Activated CD4-positive, CD25-positive, alpha-beta regulatory T cell treated with anti-CD3 and anti-CD28 coated beads, Interleukin-2, amount 50 U/mL, for 24 hours (primary cell): ENCODE data around the gene GPATCH3.
"Not testable (repeated sequence)": the region's sequence is repeated elsewhere in the genome, so short reads cannot be mapped to it uniquely, and the experiment has no call there.

Experiments
- ATAC-seq, 2 donors: fragments of 150-1000 bp; cut with Tn5 transposase; one replicate each; pipeline ENCODE4 v1.10.0; 2021; ENCODE audit warnings: mild to moderate bottlenecking in 1 of 2, moderate library complexity in 1 of 2

The GPATCH3 gene

GRCh38 chr1:26913389-26913753 is 13.1 kb upstream of the GPATCH3 start:
- ATAC-seq, result no peak

- no peak for ATAC-seq
Measured at GRCh38 chr1:26912147-26912490, 11.9 kb upstream of the GPATCH3 start.

- ATAC-seq, result no peak
Measured at GRCh38 chr1:26911399-26912146, 11.3 kb upstream of the GPATCH3 start.

DNA sequence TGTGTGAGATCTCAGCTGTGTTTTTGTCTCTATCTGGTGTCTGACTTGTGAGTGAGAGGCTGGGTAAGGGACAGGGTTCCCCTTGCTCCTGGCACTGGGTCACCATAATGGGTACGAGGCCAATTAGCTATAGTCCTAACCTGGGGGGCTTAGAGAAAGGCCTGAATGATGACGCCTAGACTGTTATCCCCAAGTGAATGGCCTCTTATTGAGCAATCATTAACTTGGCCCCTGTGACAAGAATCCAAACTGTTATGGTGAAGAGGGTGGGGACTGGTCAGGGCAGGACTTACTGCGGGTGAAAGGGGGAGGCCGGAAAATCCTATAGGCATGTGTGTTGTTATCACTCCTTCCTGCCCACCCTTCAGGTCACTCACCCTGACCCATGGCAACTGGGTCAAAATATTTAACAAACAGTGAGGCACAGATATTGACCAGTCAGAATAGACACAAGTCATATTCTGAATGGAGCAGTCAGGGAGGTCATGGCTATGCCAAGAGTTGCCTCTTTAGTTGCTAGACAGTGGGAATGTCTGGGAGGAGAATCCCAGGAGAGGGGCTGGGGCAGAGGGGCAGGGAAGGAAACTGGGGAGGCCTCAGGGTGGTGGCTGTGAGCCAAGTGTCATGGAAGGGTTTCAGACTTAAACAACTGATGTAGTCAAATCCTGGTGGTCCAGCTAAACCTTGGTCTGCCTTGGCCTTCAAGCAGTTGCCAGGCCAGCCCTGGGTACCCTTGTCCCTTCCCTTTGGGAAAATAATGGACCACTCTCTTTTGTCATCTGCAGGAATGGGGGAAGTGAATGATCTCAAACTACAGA is 10.3 kb upstream of the GPATCH3 start:
- ATAC-seq, result no peak

DNA sequence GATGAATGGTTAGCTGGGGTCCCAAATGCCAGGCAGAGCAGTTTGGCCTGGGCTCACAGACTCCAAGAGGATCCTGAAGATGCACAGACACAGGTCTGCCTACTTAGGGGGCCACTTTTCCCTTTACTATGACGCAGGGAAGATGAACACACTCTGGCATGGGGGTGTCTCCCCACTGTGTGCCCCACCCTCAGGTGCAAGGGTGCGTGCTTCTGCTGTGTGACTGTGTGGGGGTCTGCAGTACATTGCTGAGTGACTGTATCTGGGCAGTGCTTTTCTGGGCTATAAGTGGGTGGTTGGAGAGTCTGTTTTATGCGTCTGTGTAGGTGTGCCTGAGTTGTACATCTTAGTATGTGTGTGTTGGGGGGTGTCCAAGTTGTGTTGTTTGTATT is 9.7 kb upstream of the GPATCH3 start:
- ATAC-seq, result no peak

DNA sequence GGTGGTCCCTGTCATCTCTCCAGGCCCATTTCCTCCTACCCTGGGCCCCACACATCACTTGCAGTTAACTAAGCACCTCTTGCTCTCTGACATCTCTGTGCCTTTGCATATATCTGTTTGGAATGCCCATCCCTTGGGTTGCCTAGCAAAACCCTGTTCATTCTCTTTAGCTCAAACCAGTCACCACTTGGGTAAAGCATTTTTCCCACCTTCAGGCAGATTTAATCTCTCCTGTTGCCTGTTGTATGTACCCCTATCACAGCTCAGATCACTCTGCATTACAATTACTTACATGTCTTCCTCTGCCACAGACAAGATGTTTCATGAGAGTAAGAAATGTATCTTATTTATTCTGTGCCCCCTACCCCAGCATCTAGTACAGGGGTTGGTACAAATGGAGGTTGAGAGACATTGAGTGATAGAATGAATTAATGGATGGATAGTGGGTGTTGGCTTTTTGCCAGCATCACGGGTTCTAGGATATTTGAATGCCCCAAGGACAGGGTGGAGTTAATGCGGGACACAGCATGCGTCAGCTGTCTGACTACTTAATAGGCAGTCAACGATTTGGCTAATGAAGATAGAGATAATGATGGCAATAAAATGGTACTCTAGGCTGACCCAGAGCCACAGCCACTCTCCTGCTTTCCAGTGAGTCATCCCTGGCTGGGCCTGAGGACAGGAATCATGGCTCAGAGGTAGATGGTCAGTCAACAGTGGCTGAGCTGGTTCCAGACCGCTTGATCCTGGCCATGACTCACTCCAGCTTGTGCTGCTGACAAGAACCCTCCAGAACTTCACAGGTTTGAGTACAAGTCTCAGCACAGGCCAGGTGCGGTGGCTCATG is 7.0 kb upstream of the GPATCH3 start:
- ATAC-seq, result no peak

DNA sequence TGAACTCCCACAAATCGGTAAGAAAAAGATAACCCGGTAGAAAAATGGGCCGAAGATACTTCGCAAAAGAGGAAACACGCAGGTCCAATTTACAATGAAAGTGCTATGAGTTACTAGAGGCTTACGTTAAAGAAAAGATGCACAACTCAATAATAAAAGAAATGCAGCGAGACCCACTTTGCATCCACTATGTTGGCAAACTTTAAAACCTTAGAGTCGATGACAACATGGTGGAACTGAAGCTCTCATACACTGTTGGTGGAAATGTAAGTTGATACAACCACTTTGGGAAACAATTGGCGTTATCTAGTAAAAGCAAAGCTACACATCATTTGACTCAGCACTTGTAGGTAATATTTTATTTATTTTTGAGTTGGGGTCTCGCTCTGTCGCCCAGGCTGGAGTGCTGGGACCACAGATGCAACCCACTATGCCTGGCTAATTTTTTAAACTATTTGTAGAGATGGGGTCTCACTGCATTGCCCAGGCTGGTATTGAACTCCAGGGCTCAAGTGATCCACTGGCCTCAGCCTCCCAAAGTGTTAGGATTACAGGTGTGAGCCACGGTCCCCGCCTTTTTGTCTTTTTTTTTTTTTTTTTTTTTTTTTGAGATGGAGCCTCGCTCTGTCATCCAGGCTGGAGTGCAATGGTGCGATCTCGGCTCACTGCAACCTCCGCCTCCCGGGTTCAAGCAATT is 696 bp upstream of the GPATCH3 start:
- no peak for ATAC-seq

- ATAC-seq, result no peak
Measured at GRCh38 chr1:26897351-26897750, 2.9 kb downstream of the GPATCH3 start.

DNA sequence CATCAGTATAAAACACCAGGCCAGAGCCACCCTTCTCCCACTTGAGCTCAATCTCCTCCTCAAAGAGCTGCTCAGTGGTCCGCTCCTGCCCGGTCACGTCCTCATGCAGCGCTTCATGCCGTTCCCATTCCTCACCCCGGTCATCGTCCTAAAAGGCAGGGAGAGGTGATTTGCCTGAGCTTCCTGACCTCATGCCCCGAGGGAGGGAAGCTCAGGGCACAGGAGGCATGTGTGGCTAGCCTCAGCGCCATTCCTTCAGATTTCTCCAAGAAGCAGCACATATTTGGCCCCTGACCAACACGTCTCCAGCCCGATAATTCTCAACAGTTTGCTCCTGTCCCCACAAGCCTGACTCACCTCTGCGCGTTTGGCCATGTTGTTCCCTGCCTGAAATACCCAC is 6.0 kb downstream of the GPATCH3 start:
- ATAC-seq, result no peak

DNA sequence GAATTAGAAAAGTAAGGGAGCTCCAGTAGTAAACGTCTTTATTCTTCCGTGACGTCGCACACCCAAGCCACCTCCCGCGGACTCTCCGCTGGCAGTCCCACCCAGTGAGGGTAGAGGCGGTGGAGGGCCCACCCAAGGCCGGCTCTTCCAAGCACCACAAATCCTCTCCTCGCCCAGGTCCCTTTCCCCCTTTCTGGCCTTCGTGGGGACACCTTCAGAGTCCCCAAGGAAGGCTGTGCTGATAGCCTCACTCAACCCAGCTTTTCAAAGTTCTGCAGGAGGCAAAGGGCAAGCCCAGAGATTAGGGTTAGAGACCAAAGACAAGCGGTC is 9.8 kb downstream of the GPATCH3 start:
- peak; percentile 30 to 36 for ATAC-seq

DNA sequence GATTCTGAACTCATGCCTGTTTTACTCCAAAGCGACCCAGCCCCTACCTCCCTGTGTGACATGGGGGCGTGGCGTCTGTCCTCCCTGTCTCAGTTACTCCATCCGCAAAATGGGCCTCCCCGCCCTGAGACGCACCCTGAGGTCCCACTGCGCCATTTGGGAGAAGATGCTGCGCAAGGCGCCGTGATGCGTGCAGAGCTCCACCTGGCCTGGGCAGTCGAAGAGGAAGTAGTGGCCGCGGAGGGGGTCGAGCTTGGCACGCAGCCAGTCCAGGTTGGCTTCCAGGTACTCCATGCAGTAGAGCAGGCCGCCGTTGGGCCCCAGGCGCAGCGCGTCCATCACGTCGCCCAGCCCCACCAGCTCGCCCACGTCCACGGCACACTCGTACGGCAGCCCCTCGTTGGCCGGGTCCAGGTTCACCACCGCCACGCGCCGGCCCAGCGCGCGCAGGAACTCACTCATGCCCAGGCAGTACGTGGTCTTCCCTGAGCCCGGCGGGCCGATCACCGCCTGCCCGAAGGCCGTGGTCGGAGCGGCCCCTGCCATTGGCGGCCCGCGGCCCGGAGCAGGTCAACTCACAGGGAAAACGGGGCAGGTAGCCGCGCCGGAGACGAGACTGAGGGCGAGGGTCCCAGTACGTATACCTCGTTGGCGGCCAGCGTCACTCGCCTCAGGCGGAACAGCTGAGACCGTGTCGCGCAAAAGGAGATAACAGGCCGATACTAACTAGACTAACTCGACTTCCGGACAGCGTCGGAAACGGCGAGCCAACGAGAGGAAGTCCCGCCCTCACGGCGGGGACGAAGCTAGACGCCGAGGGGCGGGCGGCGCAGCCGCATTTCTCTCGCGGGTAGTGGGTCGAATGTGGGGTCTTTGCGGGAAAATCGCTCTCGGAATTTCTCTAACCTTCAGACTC is 10.5 kb downstream of the GPATCH3 start, which contains the start of gene GPN2:
Gene GPN2, minus strand, starts transcription at position 733 of the 916 bp plus-strand sequence. Its CDS starts 187 bp downstream, at position 546.
- peak; percentile 97 to 98 for ATAC-seq

DNA sequence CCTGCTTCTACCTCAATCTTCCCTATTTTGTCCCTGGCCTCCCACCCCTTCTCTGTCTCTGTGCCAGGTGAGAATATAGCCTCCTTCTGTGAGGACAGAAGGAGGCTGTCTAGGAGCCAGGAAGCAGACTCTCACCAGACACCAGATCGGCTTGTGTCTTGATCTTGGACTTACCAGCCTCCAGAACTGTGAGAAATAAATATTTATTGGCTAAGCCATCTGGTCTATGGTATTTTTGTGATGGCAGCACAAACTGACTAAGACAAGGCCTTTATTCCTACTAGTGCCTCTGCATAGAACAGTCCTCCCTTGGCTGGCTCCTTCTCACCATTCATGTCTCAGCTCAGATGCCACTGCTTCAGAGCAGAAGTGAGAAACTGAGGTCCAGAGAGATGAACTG is 12.0 kb downstream of the GPATCH3 start:
- no peak for ATAC-seq

DNA sequence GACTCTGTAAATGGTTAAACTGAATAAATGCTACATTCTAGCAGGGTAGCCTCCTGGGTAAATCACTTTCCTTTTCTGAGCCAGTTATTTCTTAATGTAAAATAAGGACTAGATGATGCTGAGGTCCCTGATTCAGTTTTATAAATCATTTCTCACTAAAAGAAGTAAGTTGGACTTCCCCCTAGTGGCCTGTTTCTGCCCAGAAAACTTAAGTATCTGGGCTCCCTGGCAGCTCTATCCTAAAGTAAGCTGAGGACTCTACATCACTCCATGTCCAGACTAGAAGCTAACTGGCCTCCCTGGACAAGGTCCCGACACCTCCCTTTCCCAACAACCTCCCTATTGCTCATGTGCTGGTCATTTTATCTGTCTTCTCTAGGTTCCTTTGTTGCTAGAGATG is 13.1 kb downstream of the GPATCH3 start:
- no peak for ATAC-seq

DNA sequence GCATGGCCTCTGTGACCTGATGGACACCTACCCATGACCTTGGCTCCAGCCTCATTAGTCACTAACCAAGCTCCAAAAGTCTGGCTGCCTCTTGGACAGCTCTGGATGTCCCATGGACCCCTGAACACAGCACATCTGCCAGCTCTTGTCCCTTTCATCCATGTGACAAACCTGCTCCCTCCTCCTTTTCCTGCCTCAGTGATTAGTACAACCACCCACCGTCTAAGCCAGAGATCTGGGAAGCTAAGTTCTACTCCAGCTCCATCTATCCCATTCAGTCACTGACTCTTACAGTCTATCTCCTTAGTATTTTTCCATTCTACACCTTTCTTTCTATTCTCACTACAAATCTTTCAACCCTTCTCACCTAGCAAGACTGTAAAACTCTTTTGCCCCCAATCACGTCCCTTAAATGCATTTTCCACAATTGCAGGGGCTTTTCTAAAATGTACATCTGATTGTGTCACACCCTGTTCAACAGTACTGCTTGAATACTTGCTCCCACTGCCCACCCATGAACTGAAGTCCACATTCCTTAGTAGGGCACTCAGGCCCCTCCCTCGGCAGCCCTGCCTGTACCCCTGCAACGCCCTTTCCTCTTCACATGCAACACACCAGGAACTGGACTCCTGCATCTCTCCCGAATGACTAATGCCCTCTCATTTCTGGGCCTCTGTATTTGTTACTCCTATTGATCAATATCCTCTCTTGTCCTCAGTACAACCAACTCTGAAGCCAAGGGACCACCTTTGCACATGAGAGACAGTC is 17.4 kb downstream of the GPATCH3 start:
- ATAC-seq, result no peak

DNA sequence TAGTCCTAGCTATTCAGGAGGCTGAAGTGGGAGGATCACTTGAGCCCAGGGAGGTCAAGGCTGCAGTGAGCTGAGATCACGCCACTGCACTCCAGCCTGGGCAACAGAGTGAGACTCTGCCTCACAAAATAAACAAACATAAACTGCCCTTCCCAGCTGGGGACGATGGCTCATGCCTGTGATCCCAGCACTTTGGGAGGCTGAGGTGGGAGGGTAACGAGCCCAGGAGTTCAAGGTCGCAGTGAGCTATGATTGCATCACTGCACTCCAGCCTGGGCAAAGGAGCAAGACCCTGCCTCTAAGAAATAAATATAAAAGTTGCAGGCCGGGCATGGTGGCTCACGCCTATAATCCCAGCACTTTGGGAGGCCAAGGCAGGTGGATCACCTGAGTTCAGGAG is 18.7 kb downstream of the GPATCH3 start:
- ATAC-seq, result not testable (repeated sequence)

DNA sequence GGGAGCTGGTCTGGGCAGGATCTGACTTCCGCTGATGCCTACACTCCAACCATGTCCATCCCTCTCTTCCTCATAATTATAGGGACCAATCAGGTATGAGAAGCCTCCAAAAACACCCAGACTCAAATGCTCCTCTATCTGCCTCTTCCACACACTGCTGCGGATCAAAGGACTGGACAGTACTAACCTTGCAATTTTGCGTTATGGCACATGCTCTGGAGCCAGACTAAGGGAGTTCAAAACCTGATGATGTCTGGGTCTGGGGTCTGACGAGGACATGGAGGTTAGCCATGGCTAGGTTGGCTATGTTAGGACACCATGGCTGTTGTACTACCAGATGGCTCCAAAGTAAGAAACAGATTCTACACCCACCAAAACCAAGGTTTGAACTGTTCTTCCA is 20.5 kb downstream of the GPATCH3 start:
- no peak for ATAC-seq

- no peak for ATAC-seq
Measured at GRCh38 chr1:26877326-26877725, 22.9 kb downstream of the GPATCH3 start.

DNA sequence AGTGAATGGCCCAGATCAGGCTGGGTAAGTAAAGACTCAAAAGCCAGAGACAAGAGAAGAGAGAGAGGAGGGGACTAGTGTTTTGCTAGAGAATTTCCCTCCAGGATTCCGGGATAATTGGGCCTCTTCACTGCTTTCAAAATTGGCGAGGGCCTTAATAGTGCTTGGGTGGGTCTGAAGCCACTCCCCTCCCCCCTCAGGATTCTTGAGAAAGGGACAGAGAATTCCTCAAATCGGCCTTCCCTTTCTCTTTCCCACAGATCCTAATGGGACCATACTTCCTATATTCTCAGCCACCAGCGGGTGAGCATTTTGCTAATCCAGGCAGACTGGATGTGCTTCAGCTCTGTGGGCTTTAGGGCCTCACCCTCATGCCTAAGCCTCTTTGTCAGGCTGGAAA is 25.4 kb downstream of the GPATCH3 start:
- ATAC-seq, result no peak

DNA sequence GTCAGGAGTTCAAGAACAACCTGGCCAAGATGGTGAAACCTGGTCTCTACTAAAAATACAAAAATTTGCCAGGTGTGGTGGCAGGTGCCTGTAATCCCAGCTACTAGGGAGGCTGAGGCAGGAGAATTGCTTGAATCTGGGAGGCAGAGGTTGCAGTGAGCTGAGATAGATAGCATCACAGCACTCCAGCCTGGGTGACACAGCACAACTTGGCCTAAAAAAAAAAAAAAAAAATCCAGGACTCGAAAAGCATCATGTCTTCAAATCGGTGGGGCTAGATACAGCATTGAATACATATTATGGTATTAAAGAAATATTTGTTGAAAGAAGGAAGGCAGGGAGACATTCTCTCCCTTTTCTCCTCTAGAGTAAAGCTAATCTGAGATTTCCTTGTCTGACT is 27.2 kb downstream of the GPATCH3 start:
- not testable (repeated sequence) for ATAC-seq

DNA sequence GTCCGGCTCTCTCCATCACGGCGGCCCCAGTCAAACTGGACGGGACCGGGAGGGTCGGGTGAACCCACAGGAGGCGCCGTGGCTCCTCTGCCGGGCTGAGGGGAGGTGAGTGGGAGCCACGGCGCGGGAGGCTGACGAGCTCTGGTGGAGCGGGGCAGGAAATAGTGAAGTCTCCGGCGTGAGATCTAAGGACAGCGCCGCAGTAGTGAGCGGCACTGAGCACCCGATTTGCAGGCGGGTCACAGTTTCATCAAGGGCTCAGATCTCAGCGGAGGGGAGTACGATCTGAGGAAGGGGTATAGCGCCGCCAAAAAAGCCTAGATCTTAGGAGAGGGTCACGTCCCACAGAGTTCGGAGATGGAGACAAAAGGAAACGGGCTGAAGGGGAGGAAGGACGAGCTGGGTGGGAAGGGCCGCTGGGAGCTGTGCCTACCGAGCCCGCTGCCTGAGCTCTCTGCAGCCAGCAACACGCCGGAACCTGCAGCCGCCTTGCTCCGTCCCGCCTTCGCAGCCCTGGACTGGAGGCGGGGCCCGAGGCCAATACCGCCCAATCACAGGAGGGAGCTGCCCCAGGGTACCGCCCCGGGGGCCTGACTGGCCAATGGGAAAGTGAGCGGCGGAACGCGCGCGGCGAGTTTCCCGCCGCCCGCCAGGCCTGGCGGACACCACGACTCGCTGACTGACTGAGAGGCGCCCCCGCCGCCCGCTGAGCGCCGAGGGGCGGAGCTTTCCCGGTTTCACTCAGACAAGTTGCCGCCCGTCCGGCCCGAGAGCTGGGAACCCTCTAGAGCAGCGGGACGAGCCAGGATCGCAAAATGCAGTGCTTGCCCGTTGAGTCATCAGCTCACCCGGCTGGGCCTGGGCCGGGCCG is 35.4 kb downstream of the GPATCH3 start:
- ATAC-seq, result peak; percentile 98
